BLaER1 (cell line): Measurements from ENCODE around the gene C2orf74.
"Not testable (repeated sequence)": the region's sequence is repeated elsewhere in the genome, so short reads cannot be mapped to it uniquely, and the experiment has no call there.

Source experiments
- H3K27ac ChIP-seq: shearing (Covaris generic); formaldehyde crosslinking; 2 replicates; pipeline ENCODE4 v1.8.1; 2022
- H3K27me3 ChIP-seq: shearing (Covaris generic); formaldehyde crosslinking; 2 replicates; pipeline ENCODE4 v1.8.1; 2022
- H3K36me3 ChIP-seq: shearing (Covaris generic); formaldehyde crosslinking; 2 replicates; pipeline ENCODE4 v1.8.1; 2022
- H3K4me1 ChIP-seq: shearing (Covaris generic); formaldehyde crosslinking; 2 replicates; pipeline ENCODE4 v1.8.1; 2022
- H3K4me2 ChIP-seq: shearing (Covaris generic); formaldehyde crosslinking; 2 replicates; pipeline ENCODE4 v1.8.1; 2022
- H3K4me3 ChIP-seq: shearing (Covaris generic); formaldehyde crosslinking; 2 replicates; pipeline ENCODE4 v1.8.1; 2022
- H3K9ac ChIP-seq: shearing (Covaris generic); formaldehyde crosslinking; 2 replicates; pipeline ENCODE4 v1.8.1; 2022
- H3K9me3 ChIP-seq: shearing (Covaris generic); formaldehyde crosslinking; 2 replicates; pipeline ENCODE4 v1.8.1; 2022
- H4K20me1 ChIP-seq: shearing (Covaris generic); formaldehyde crosslinking; 2 replicates; pipeline ENCODE4 v1.8.1; 2022
- Cebpa-rat ChIP-seq: shearing (Covaris generic); IDR thresholded peaks from 2 replicates; pipeline ENCODE4 v1.8.1; 2022

The C2orf74 gene

GRCh38 chr2:61141151-61141550 is 20.8 kb upstream of the C2orf74 start:
- H3K36me3 ChIP-seq, result no peaks in the 10 kb centered on the region
- H3K27me3 ChIP-seq, result no peaks in the 10 kb centered on the region
- no peak overlapping the region for H3K4me2 ChIP-seq
- H4K20me1 ChIP-seq, result no peaks in the 10 kb centered on the region
- H3K4me1 ChIP-seq, result peaks cover 13% of the 10 kb centered on the region
- no peak overlapping the region for H3K4me3 ChIP-seq
- no peak overlapping the region for H3K9ac ChIP-seq
- no peak overlapping the region for H3K27ac ChIP-seq
- no peak for TF ChIP-seq Cebpa-rat
- peaks cover 5% of the 10 kb centered on the region; the same call in 1 of the 2 replicates for H3K9me3 ChIP-seq

- peak overlapping the region; percentile 70 for H3K4me3 ChIP-seq
- no peaks in the 10 kb centered on the region for H4K20me1 ChIP-seq
- no peak for TF ChIP-seq Cebpa-rat
- peaks cover 5% of the 10 kb centered on the region; the same call in 1 of the 2 replicates for H3K9me3 ChIP-seq
- peaks cover 13% of the 10 kb centered on the region for H3K4me1 ChIP-seq
- H3K9ac ChIP-seq, result peak overlapping the region; percentile 66
- peak overlapping the region; percentile 85 for H3K4me2 ChIP-seq
- peak overlapping the region; percentile 75 for H3K27ac ChIP-seq
- H3K27me3 ChIP-seq, result no peaks in the 10 kb centered on the region
- H3K36me3 ChIP-seq, result peaks cover 14% of the 10 kb centered on the region
Observed at GRCh38 chr2:61144697-61145268, 17.2 kb upstream of the C2orf74 start.

DNA sequence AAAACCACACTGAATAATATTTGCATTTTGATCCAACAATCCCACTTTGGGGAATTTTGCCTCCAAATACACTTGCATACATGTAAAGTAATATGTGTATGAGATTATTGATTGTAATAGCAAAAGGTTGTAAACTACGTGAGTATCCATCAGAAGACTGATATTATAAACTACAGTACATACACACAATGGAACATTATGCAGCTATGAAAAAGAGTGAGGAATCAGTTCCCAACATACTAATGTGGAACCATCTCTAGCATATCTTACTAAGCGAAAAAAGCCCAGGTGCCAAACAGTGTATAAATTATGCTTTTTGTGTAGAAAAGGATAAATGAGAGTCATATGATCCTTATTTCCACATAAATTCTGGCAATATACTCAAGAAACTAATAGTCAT is 16.0 kb upstream of the C2orf74 start:
- Histone ChIP-seq H3K4me2 (0 out of 2 replicates have a peak overlapping the region, but pooled peaks have one; percentile 85), H4K20me1 (no peaks in the 10 kb centered on the region), H3K4me1 (peaks cover 13% of the 10 kb centered on the region), H3K27ac (no peak overlapping the region), H3K4me3 (peak overlapping the region; percentile 70; the same call in 1 of the 2 replicates), H3K9me3 (peaks cover 5% of the 10 kb centered on the region; the same call in 1 of the 2 replicates), H3K9ac (no peak overlapping the region), H3K36me3 (peaks cover 25% of the 10 kb centered on the region), H3K27me3 (no peaks in the 10 kb centered on the region)
- TF ChIP-seq Cebpa-rat, result no peak

- not testable (repeated sequence) for H3K27me3 ChIP-seq, H3K9ac ChIP-seq, H4K20me1 ChIP-seq, H3K9me3 ChIP-seq, H3K4me2 ChIP-seq, H3K4me3 ChIP-seq, H3K27ac ChIP-seq
- Histone ChIP-seq H3K4me1 (peaks cover 13% of the 10 kb centered on the region), H3K36me3 (peaks cover 33% of the 10 kb centered on the region)
Observed at GRCh38 chr2:61148091-61148490, 13.9 kb upstream of the C2orf74 start.

GRCh38 chr2:61149074-61149473 is 12.9 kb upstream of the C2orf74 start:
- peaks cover 5% of the 10 kb centered on the region; the same call in 1 of the 2 replicates for H3K9me3 ChIP-seq
- no peak overlapping the region for H3K27ac ChIP-seq
- no peak overlapping the region for H3K9ac ChIP-seq
- H3K27me3 ChIP-seq, result no peaks in the 10 kb centered on the region
- peaks cover 33% of the 10 kb centered on the region for H3K36me3 ChIP-seq
- H3K4me1 ChIP-seq, result peaks cover 13% of the 10 kb centered on the region
- TF ChIP-seq Cebpa-rat, result no peak
- no peak overlapping the region for H3K4me3 ChIP-seq
- no peak overlapping the region for H3K4me2 ChIP-seq
- no peaks in the 10 kb centered on the region for H4K20me1 ChIP-seq

DNA sequence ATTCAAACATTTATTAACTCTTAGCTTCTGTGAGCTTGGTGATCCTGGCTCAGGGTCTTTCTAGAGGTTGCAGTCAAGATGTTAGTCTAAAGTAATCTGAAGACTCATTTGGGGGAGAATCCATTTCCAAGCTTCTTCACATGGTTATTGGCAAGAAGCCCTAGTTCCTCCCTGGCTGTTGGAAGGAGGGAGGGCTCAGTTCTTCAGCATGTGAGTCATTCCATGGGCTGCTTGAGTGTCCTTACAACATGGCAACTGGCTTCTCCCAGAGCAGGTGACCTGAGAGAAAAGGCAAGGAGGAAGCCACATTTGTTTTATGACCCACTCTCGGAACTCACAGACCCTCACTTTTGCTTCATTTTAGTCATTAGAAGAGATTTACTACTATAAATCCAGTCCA is 10.6 kb upstream of the C2orf74 start:
- no peaks in the 10 kb centered on the region for H3K27me3 ChIP-seq
- no peak overlapping the region for H3K4me2 ChIP-seq
- H3K9me3 ChIP-seq, result no peaks in the 10 kb centered on the region
- no peak for TF ChIP-seq Cebpa-rat
- peaks cover 33% of the 10 kb centered on the region for H3K36me3 ChIP-seq
- H3K4me1 ChIP-seq, result no peaks in the 10 kb centered on the region
- H4K20me1 ChIP-seq, result no peaks in the 10 kb centered on the region
- H3K4me3 ChIP-seq, result no peak overlapping the region
- H3K27ac ChIP-seq, result no peak overlapping the region
- H3K9ac ChIP-seq, result no peak overlapping the region

- no peak for TF ChIP-seq Cebpa-rat
- Histone ChIP-seq H3K9ac (no peak overlapping the region), H3K9me3 (no peaks in the 10 kb centered on the region), H3K4me2 (no peak overlapping the region), H3K4me3 (no peak overlapping the region), H3K27me3 (no peaks in the 10 kb centered on the region), H3K4me1 (peaks cover 5% of the 10 kb centered on the region; the same call in 1 of the 2 replicates), H3K36me3 (peaks cover 26% of the 10 kb centered on the region), H4K20me1 (no peaks in the 10 kb centered on the region), H3K27ac (no peak overlapping the region)
Observed at GRCh38 chr2:61157371-61158003, 4.5 kb upstream of the C2orf74 start.

DNA sequence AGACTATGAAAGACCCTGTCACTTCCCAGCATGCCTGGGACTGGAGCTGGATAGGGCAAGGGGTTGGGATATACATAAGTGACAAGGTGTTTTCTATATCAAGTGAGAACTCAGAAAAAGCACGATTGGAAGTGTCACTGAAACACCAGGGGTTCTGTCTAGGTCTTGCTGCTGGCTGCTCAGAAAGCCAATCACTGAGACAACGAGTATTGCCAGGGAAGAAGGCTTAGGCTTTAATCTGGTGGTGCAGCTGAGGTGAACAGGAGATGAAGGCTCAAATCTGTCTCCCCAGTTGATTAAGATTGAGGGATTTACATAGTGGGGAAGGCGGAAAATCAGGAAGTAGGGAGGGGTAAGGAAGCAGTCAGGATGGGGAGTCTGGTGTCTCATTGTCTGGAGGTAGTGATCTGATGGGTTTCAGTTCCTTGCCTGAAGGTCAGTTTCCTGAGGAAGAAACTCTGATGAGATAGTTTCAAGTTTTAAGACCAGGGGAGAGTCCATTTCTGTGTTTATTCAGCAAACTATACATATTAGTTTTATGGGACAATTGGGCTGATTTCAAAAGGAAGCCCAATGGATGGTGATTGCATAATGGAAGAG is 3.5 kb upstream of the C2orf74 start:
- no peak for TF ChIP-seq Cebpa-rat
- H3K4me3 ChIP-seq, result no peak overlapping the region
- no peaks in the 10 kb centered on the region for H4K20me1 ChIP-seq
- 0 out of 2 replicates have a peak overlapping the region, but pooled peaks have one; percentile 2 for H3K4me2 ChIP-seq
- no peaks in the 10 kb centered on the region for H3K9me3 ChIP-seq
- H3K27me3 ChIP-seq, result no peaks in the 10 kb centered on the region
- no peak overlapping the region for H3K27ac ChIP-seq
- H3K36me3 ChIP-seq, result peaks cover 34% of the 10 kb centered on the region
- H3K9ac ChIP-seq, result no peak overlapping the region
- H3K4me1 ChIP-seq, result peaks cover 5% of the 10 kb centered on the region; the same call in 1 of the 2 replicates

DNA sequence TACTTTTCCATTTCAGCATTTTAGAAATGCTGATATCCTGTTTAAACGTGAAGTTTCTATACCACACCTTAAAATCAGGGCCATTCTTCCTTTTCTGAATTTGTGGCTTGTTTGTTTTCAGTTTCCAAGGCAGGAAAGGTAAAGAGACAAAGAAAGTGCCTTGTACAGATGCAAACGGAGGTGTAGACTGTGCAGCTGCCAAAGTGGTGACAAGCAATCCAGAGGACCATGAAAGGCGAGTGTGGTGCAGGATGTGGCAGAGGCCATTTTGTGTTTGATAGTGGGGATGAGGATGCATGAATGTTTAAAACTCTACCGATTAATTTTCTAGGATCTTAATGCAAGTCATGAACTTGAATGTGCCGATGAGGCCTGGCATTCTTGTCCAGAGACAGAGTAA is 733 bp downstream of the C2orf74 start:
- no peak overlapping the region for H3K27ac ChIP-seq
- no peak overlapping the region for H3K9ac ChIP-seq
- no peak overlapping the region for H3K4me2 ChIP-seq

GRCh38 chr2:61165082-61165481 is 3.1 kb downstream of the C2orf74 start:
- not testable (repeated sequence) for H4K20me1 ChIP-seq, H3K9me3 ChIP-seq, H3K9ac ChIP-seq, H3K4me3 ChIP-seq, H3K4me1 ChIP-seq, H3K27me3 ChIP-seq, H3K4me2 ChIP-seq, H3K27ac ChIP-seq
- peaks cover 51% of the 10 kb centered on the region for H3K36me3 ChIP-seq

More for the DNA sequence above, 733 bp downstream of the C2orf74 start:
- TF ChIP-seq Cebpa-rat, result no peak
- H3K36me3 ChIP-seq, result peaks cover 62% of the 10 kb centered on the region
- H4K20me1 ChIP-seq, result no peaks in the 10 kb centered on the region
- no peaks in the 10 kb centered on the region for H3K27me3 ChIP-seq
- H3K4me1 ChIP-seq, result peaks cover 5% of the 10 kb centered on the region; the same call in 1 of the 2 replicates
- H3K4me3 ChIP-seq, result no peak overlapping the region
- no peaks in the 10 kb centered on the region for H3K9me3 ChIP-seq
